IMR-90 (cell line): ENCODE results near the gene SCN1B. TPM values are rescaled to one million over a fixed set of nuclear protein-coding genes. Genes with fewer than 3 reads are reported as not detected.

ENCODE experiments used
- ATAC-seq: fragments of 200-7000 bp; cut with Tn5 transposase; 2 replicates; pipeline ENCODE4 v1.9.1; 2020; ENCODE audit warnings: low read depth, mild to moderate bottlenecking, moderate library complexity
- BruUV-seq: library from RNA; stranded (reverse); fragments of 400-500 nt; replicated peaks from 2 replicates; lab custom pipeline; 2021; lab: Mats Ljungman, UMichigan
- CTCF ChIA-PET: fragments of 300-600 bp; formaldehyde crosslinking; extraction: SDS; loops from one replicate; lab custom pipeline; 2021; ENCODE audit warnings: antibody characterized with exemption; lab: Yijun Ruan, JAX
- POLR2A ChIA-PET: fragments of 300-600 bp; sonication (Branson Sonifier 250); formaldehyde crosslinking; loops from one replicate; lab custom pipeline; 2022; ENCODE audit warnings: antibody characterized with exemption; ENCODE audit not compliant: unreplicated experiment; lab: Charles Lee
- DNase-seq: peaks from one replicate; pipeline ENCODE4 v3.0.0; 2013
- H2AFZ ChIP-seq: replicated peaks from 2 replicates; pipeline ENCODE3; 2013; ENCODE audit warnings: low read length, mild to moderate bottlenecking; ENCODE audit not compliant: poor library complexity
- H2AK5ac ChIP-seq: 2 replicates; pipeline ENCODE4 v1.6.1; 2013; ENCODE audit warnings: low read depth, low read length, inconsistent platforms
- H2AK9ac ChIP-seq: replicated peaks from 2 replicates; pipeline ENCODE3; 2013; ENCODE audit warnings: mild to moderate bottlenecking, low read depth, low read length, moderate library complexity; ENCODE audit not compliant: poor library complexity
- H2BK120ac ChIP-seq: 2 replicates; pipeline ENCODE4 v1.6.1; 2013; ENCODE audit warnings: low read depth, low read length, inconsistent platforms
- H2BK15ac ChIP-seq: 3 replicates; pipeline ENCODE4 v1.6.1; 2013; ENCODE audit warnings: low read depth, low read length, inconsistent platforms
- H2BK20ac ChIP-seq: 2 replicates; pipeline ENCODE4 v1.6.1; 2013; ENCODE audit warnings: low read depth, mild to moderate bottlenecking, inconsistent platforms, low read length, moderate library complexity
- H2BK5ac ChIP-seq: 2 replicates; pipeline ENCODE4 v1.6.1; 2013; ENCODE audit warnings: mild to moderate bottlenecking, low read depth, low read length, inconsistent platforms; ENCODE audit not compliant: poor library complexity, severe bottlenecking
- H3K14ac ChIP-seq: replicated peaks from 2 replicates; pipeline ENCODE4 v1.6.1; 2013; ENCODE audit warnings: low read depth, low read length, inconsistent platforms
- H3K18ac ChIP-seq: 2 replicates; pipeline ENCODE4 v1.6.1; 2013; ENCODE audit warnings: low read depth, low read length, control low read depth
- H3K23ac ChIP-seq: 2 replicates; pipeline ENCODE4 v1.6.1; 2013; ENCODE audit warnings: low read depth, low read length, inconsistent platforms
- H3K27ac ChIP-seq: 2 replicates; pipeline ENCODE4 v1.5.1; 2013; ENCODE audit warnings: mild to moderate bottlenecking, control low read depth, low read length; ENCODE audit not compliant: insufficient read depth
- H3K27me3 ChIP-seq: 2 replicates; pipeline ENCODE4 v1.6.1; 2013; ENCODE audit warnings: low read length; ENCODE audit not compliant: control insufficient read depth, insufficient read depth
- H3K36me3 ChIP-seq: 2 replicates; pipeline ENCODE4 v1.6.1; 2013; ENCODE audit warnings: low read length, mixed read lengths; ENCODE audit not compliant: control insufficient read depth, insufficient read depth
- H3K4ac ChIP-seq: 2 replicates; pipeline ENCODE4 v1.6.1; 2013; ENCODE audit warnings: low read depth, low read length, inconsistent platforms
- H3K4me1 ChIP-seq: 2 replicates; pipeline ENCODE4 v1.6.1; 2013; ENCODE audit warnings: low read length, mixed read lengths; ENCODE audit not compliant: control insufficient read depth, insufficient read depth
- H3K4me2 ChIP-seq: 2 replicates; pipeline ENCODE4 v1.6.1; 2013; ENCODE audit warnings: low read depth, mild to moderate bottlenecking, control low read depth, low read length, moderate library complexity
- H3K4me3 ChIP-seq: 2 replicates; pipeline ENCODE4 v1.5.1; 2013; ENCODE audit warnings: low read depth, mild to moderate bottlenecking, control low read depth, low read length, moderate library complexity; ENCODE audit not compliant: insufficient read depth
- H3K56ac ChIP-seq: 2 replicates; pipeline ENCODE4 v1.6.1; 2013; ENCODE audit warnings: low read length, inconsistent platforms; ENCODE audit not compliant: insufficient read depth; ENCODE audit errors: extremely low read depth
- H3K79me1 ChIP-seq, 2 experiments: 2 replicates each; pipeline ENCODE4 v1.6.1; 2013; ENCODE audit warnings: low read length in 2 of 2, inconsistent platforms in 1 of 2, low read depth in 1 of 2
- H3K9ac ChIP-seq: 2 replicates; pipeline ENCODE4 v1.6.1; 2013; ENCODE audit warnings: low read depth, low read length, control low read depth
- H3K9me1 ChIP-seq: 2 replicates; pipeline ENCODE4 v1.6.1; 2013; ENCODE audit warnings: low read length, inconsistent platforms; ENCODE audit not compliant: insufficient read depth
- H3K9me3 ChIP-seq: 2 replicates; pipeline ENCODE4 v1.6.1; 2013; ENCODE audit warnings: low read length; ENCODE audit not compliant: control insufficient read depth, insufficient read depth
- H4K20me1 ChIP-seq: 2 replicates; pipeline ENCODE4 v1.6.1; 2013; ENCODE audit warnings: low read length, inconsistent platforms; ENCODE audit not compliant: insufficient read depth
- H4K5ac ChIP-seq: 2 replicates; pipeline ENCODE4 v1.6.1; 2013; ENCODE audit warnings: mild to moderate bottlenecking, low read depth, low read length, control low read depth
- H4K8ac ChIP-seq, 2 experiments: 2 replicates each; pipeline ENCODE4 v1.6.1; 2013; ENCODE audit warnings: low read depth in 2 of 2, low read length in 2 of 2, control low read depth in 1 of 2, inconsistent platforms in 1 of 2
- H4K91ac ChIP-seq: 2 replicates; pipeline ENCODE4 v1.6.1; 2013; ENCODE audit warnings: low read depth, low read length, inconsistent platforms; ENCODE audit not compliant: insufficient read depth
- BHLHE40 ChIP-seq: fragments of 150-350 bp; IDR thresholded peaks from 2 replicates; pipeline ENCODE4 v1.6.1; 2016; ENCODE audit warnings: mild to moderate bottlenecking, low read depth, low read length
- MAFK ChIP-seq: IDR thresholded peaks from 2 replicates; pipeline ENCODE4 v1.6.1; 2012; ENCODE audit warnings: low read depth, low read length, improper control_type of control experiment
- MXI1 ChIP-seq: IDR thresholded peaks from 2 replicates; pipeline ENCODE4 v1.6.1; 2012; ENCODE audit warnings: low read depth, mild to moderate bottlenecking, low read length, moderate library complexity, borderline replicate concordance
- NFE2L2 ChIP-seq: fragments of 150-350 bp; IDR thresholded peaks from 2 replicates; pipeline ENCODE4 v1.6.1; 2016; ENCODE audit warnings: low read depth, mild to moderate bottlenecking, low read length
- RAD21 ChIP-seq: IDR thresholded peaks from 2 replicates; pipeline ENCODE4 v1.6.1; 2012; ENCODE audit warnings: low read length, improper control_type of control experiment
- RCOR1 ChIP-seq: IDR thresholded peaks from 2 replicates; pipeline ENCODE4 v1.6.1; 2012; ENCODE audit warnings: mild to moderate bottlenecking, low read length, improper control_type of control experiment; ENCODE audit not compliant: insufficient replicate concordance
- SMC3 ChIP-seq: fragments of 150-350 bp; IDR thresholded peaks from 2 replicates; pipeline ENCODE4 v1.6.1; 2016; ENCODE audit warnings: low read depth, mild to moderate bottlenecking, antibody characterized with exemption, low read length, moderate library complexity
- WGBS, 2 experiments: methylation state at CpG; one replicate each; pipeline versions ENCODE4 v1.1.5 to v1.1.7; 2013; ENCODE audit warnings: missing lambda C conversion rate in 2 of 2; ENCODE audit not compliant: insufficient read length in 1 of 2; ENCODE audit errors: extremely low coverage in 2 of 2; 5-methylcytosine and 5-hydroxymethylcytosine counted together
- dilution Hi-C: fragments of 300-500 bp; cut with HindIII; formaldehyde crosslinking; loops from one replicate; pipeline ENCODE4 v1.14.3; 2018; ENCODE audit warnings: low sequenced_read_pairs; ENCODE audit not compliant: unreplicated experiment
- in situ Hi-C: fragments of 300-500 bp; cut with MboI; formaldehyde crosslinking; loops from 3 replicates; pipeline ENCODE4 v1.14.3; 2019; ENCODE audit warnings: low sequenced_read_pairs, inconsistent platforms, mixed read lengths
- intact Hi-C: fragments of 100-400 bp; cut with micrococcal nuclease; formaldehyde crosslinking; loops from 2 replicates; pipeline ENCODE4 v1.10.0; 2022
- polyA plus RNA-seq, 3 experiments: library from polyadenylated mRNA; depleted of rRNA; stranded (reverse); fragments of >200 nt; gene quantifications; 2 replicates each; pipeline ENCODE4 v1.2.3, GENCODE V29; 2012; ENCODE audit warnings: low replicate concordance in 1 of 3
- total RNA-seq: library from RNA; depleted of rRNA; stranded (reverse); fragments of >200 nt; gene quantifications from 2 replicates; pipeline ENCODE4 v1.2.3, GENCODE V29; 2012

Gene SCN1B
- total and polyA plus RNA-seq, 2 of the 4 experiments (the other 2 are of a cell fraction): 2.0 to 9.6 TPM

- intact Hi-C loops (no loop called here), in situ Hi-C loops (no loop called here), dilution Hi-C loops (no loop called here)
- H2BK20ac ChIP-seq: no peak overlapping the region
- H3K36me3 ChIP-seq: no peaks in the 10 kb centered on the region
- no peak for TF ChIP-seq BHLHE40
- TF ChIP-seq SMC3: no peak
- TF ChIP-seq NFE2L2: no peak
- no peak for TF ChIP-seq RCOR1
- no peak for TF ChIP-seq MAFK
- no peak for TF ChIP-seq MXI1
- TF ChIP-seq RAD21: no peak
- ATAC-seq (no peak), DNase-seq (no peak)
- no peaks in the 10 kb centered on the region for H3K79me1 ChIP-seq
- H3K9me1 ChIP-seq: no peaks in the 10 kb centered on the region
- POLR2A ChIA-PET: no interaction called here
- peaks cover 11% of the 10 kb centered on the region for H3K27me3 ChIP-seq
- no peak overlapping the region for H2AK5ac ChIP-seq
- no peak overlapping the region for H3K18ac ChIP-seq
- H4K5ac ChIP-seq: no peak overlapping the region
- no peak overlapping the region for H3K56ac ChIP-seq
- no peak overlapping the region for H3K4me3 ChIP-seq
- H3K4ac ChIP-seq: no peak overlapping the region
- no peak overlapping the region for H2BK5ac ChIP-seq
- no peak overlapping the region for H2AFZ ChIP-seq
- no peak overlapping the region for H3K14ac ChIP-seq
- no CpG with 5 or more reads among the region's 6 CpGs for WGBS, 2 experiments
- H4K91ac ChIP-seq: no peak overlapping the region
- H4K20me1 ChIP-seq: no peaks in the 10 kb centered on the region
- no peak overlapping the region for H3K9ac ChIP-seq
- H2BK15ac ChIP-seq: no peak overlapping the region
- no peak overlapping the region for H3K4me2 ChIP-seq
- no peak overlapping the region for H3K23ac ChIP-seq
- no peak overlapping the region for H4K8ac ChIP-seq
- no peak overlapping the region for H3K27ac ChIP-seq
- H3K9me3 ChIP-seq: no peaks in the 10 kb centered on the region
- BruUV-seq: no TSS peak
- H3K4me1 ChIP-seq: no peaks in the 10 kb centered on the region
- CTCF ChIA-PET: no interaction called here
- H2BK120ac ChIP-seq: no peak overlapping the region
- H2AK9ac ChIP-seq: no peak overlapping the region
Measured at GRCh38 chr19:35076026-35076370, 45.7 kb downstream of the SCN1B start.
